GM23338 (cell line): ENCODE measurements around the gene ACYP2.

ENCODE experiments used
- CTCF ChIP-seq, 2 experiments: fragments of 200-600 bp in 1 of 2; sonication (generic) in 1 of 2; conservative IDR thresholded peaks; 2 replicates each; pipeline versions ENCODE4 v1.5.1 to v1.6.1; 2016 to 2017; ENCODE audit warnings: antibody characterized with exemption in 2 of 2, low read depth in 2 of 2, mild to moderate bottlenecking in 2 of 2, moderate library complexity in 1 of 2
- EZH2 ChIP-seq: fragments of 200-600 bp; sonication (generic); IDR thresholded peaks from one replicate; pipeline ENCODE4 v1.8.0; 2017; ENCODE audit warnings: antibody characterized with exemption, mild to moderate bottlenecking, low read depth; ENCODE audit not compliant: unreplicated experiment
- EZH2phosphoT487 ChIP-seq: fragments of 200-600 bp; sonication (generic); IDR thresholded peaks from one replicate; pipeline ENCODE4 v1.8.1; 2018; ENCODE audit warnings: antibody characterized with exemption; ENCODE audit not compliant: unreplicated experiment
- JUNB ChIP-seq: IDR thresholded peaks from one replicate; pipeline ENCODE4 v1.6.1; 2016; ENCODE audit warnings: antibody characterized with exemption; ENCODE audit not compliant: unreplicated experiment
- POLR2AphosphoS5 ChIP-seq: IDR thresholded peaks from 2 replicates; pipeline ENCODE4 v1.6.1; 2016; ENCODE audit warnings: antibody characterized with exemption, low read depth
- REST ChIP-seq: IDR thresholded peaks from one replicate; pipeline ENCODE4 v1.6.1; 2018; ENCODE audit warnings: antibody characterized with exemption; ENCODE audit not compliant: unreplicated experiment
- ZNF331 ChIP-seq: fragments of 250-450 bp; sonication (Bioruptor Pico); IDR thresholded peaks from 2 replicates; pipeline ENCODE4 v1.5.0; 2020; ENCODE audit warnings: low read depth, mild to moderate bottlenecking, moderate library complexity

- TF ChIP-seq CTCF (conservative IDR thresholded peaks at IDR 0.05; ENCODE audit: low read depth in 2 of 2), result no peak
- no peak for TF ChIP-seq JUNB
- TF ChIP-seq EZH2, result no peak
- TF ChIP-seq REST, result no peak
- no peak for TF ChIP-seq POLR2AphosphoS5
- TF ChIP-seq ZNF331, result no peak
- no peak for TF ChIP-seq EZH2phosphoT487
Observed at GRCh38 chr2:54097124-54097523, 18.3 kb upstream of the ACYP2 start.
